ENCODE results near the gene FASTKD3. TPM values are rescaled to one million over a fixed set of nuclear protein-coding genes. Genes with fewer than 3 reads are reported as not detected.

FASTKD3 gene
- total RNA-seq, 1 experiment from 2014 or later, result 14.2 TPM

DNA sequence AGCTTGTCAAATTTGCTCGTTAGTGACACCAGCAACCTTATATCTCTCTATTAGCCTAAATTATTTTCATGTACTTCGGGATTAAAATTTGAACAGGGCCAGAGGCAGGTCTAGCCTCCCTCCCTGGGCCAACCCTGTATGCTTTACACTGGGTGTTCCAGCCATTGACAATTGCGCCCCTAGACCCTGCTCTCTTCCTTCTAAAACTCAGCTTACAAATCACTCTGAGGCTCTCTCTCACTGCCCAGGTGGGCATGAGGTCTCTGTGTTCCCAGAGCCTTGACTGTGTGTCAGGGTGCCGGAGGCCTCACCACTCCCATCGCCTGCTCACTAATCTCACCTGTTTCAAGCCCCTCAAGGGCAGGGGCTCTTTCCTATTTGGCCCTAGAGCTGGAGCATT lies 11.5 kb downstream of the FASTKD3 start:
- POLR2A ChIA-PET, result no interaction called here
- H3K27ac Mint-ChIP-seq (ENCODE audit: unreplicated experiment), result no peak overlapping the region

DNA sequence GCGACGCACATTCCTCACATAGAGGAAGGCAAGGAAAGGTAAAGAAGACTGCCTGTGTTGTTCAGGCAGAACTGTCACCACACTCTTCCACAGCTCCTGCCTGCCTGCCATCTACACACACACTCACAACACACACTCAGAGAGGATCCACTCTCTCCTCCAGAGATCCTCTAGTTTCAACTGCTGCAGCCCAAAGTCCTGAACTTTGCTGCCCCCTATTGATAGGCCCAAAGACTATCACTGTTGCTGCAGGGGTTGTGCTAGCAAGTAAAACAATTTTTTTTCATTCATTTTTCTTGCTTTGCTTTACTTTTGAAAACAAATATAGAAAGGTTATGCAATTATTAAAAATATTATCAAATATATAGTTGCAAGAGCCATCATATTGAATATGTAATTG lies 12.0 kb downstream of the FASTKD3 start:
- Histone ChIP-seq H3K4me3 (ENCODE audit: low read depth, low read length) (no peak overlapping the region), H3K4me1 (no peaks in the 10 kb centered on the region), H3K36me3 (ENCODE audit: control insufficient read depth, insufficient read depth, low read length) (no peaks in the 10 kb centered on the region), H3K9me3 (no peaks in the 10 kb centered on the region), H3K27me3 (replicated peaks; ENCODE audit: control insufficient read depth, insufficient read depth, low read length) (no peaks in the 10 kb centered on the region)
- peaks cover 7% of the 10 kb centered on the region for H3K36me3 Mint-ChIP-seq (ENCODE audit: insufficient read depth, unreplicated experiment)
- H3K27me3 Mint-ChIP-seq (ENCODE audit: insufficient read depth, unreplicated experiment), result no peaks in the 10 kb centered on the region
- peaks cover 5% of the 10 kb centered on the region for H3K4me1 Mint-ChIP-seq (ENCODE audit: low read depth, unreplicated experiment)
- intact Hi-C loops (cut with micrococcal nuclease; ENCODE audit: unreplicated experiment), result loop anchor here (10.0 kb wide), 1 partner anchor 92 kb away; no protein-coding TSS in a partner anchor
- H3K4me3 Mint-ChIP-seq (ENCODE audit: unreplicated experiment), result no peak overlapping the region
- no peak overlapping the region for H3K27ac Mint-ChIP-seq (ENCODE audit: unreplicated experiment)
- no peaks in the 10 kb centered on the region for H3K9me3 Mint-ChIP-seq (ENCODE audit: unreplicated experiment)
- DNase-seq, result peak in 1 of 2 experiments; percentile 54
- TF ChIP-seq, protein P1, sequence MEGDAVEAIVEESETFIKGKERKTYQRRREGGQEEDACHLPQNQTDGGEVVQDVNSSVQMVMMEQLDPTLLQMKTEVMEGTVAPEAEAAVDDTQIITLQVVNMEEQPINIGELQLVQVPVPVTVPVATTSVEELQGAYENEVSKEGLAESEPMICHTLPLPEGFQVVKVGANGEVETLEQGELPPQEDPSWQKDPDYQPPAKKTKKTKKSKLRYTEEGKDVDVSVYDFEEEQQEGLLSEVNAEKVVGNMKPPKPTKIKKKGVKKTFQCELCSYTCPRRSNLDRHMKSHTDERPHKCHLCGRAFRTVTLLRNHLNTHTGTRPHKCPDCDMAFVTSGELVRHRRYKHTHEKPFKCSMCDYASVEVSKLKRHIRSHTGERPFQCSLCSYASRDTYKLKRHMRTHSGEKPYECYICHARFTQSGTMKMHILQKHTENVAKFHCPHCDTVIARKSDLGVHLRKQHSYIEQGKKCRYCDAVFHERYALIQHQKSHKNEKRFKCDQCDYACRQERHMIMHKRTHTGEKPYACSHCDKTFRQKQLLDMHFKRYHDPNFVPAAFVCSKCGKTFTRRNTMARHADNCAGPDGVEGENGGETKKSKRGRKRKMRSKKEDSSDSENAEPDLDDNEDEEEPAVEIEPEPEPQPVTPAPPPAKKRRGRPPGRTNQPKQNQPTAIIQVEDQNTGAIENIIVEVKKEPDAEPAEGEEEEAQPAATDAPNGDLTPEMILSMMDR (IDR thresholded peaks at IDR 0.05; ENCODE audit: insufficient read depth in 1 of 2, low read depth in 1 of 2, low read length in 1 of 2, severe bottlenecking in 1 of 2, unreplicated experiment in 1 of 2), result peak; percentile 45 to 51
- ChIA-PET CTCF (no interaction called here), POLR2A (no interaction called here)
- BruUV-seq (replicated peaks), result no TSS peak

More for the DNA sequence above, 11.5 kb downstream of the FASTKD3 start:
- Mint-ChIP-seq H3K36me3 (ENCODE audit: insufficient read depth, unreplicated experiment) (peaks cover 7% of the 10 kb centered on the region), H3K4me1 (ENCODE audit: low read depth, unreplicated experiment) (peaks cover 5% of the 10 kb centered on the region), H3K4me3 (ENCODE audit: unreplicated experiment) (no peak overlapping the region), H3K27me3 (ENCODE audit: insufficient read depth, unreplicated experiment) (no peaks in the 10 kb centered on the region), H3K9me3 (ENCODE audit: unreplicated experiment) (no peaks in the 10 kb centered on the region)
- Histone ChIP-seq H3K36me3 (ENCODE audit: control insufficient read depth, insufficient read depth, low read length) (no peaks in the 10 kb centered on the region), H3K4me3 (ENCODE audit: low read depth, low read length) (no peak overlapping the region), H3K4me1 (no peaks in the 10 kb centered on the region), H3K27me3 (replicated peaks; ENCODE audit: control insufficient read depth, insufficient read depth, low read length) (no peaks in the 10 kb centered on the region), H3K9me3 (no peaks in the 10 kb centered on the region)
- CTCF ChIA-PET, result no interaction called here
- no TSS peak for BruUV-seq (replicated peaks)
- no peak for DNase-seq
- intact Hi-C loops (cut with micrococcal nuclease; ENCODE audit: unreplicated experiment), result loop anchor here (10.0 kb wide), 1 partner anchor 93 kb away; no protein-coding TSS in a partner anchor
- TF ChIP-seq, protein P1 (IDR thresholded peaks at IDR 0.05; ENCODE audit: insufficient read depth in 1 of 2, low read depth in 1 of 2, low read length in 1 of 2, severe bottlenecking in 1 of 2, unreplicated experiment in 1 of 2), result no peak

DNA sequence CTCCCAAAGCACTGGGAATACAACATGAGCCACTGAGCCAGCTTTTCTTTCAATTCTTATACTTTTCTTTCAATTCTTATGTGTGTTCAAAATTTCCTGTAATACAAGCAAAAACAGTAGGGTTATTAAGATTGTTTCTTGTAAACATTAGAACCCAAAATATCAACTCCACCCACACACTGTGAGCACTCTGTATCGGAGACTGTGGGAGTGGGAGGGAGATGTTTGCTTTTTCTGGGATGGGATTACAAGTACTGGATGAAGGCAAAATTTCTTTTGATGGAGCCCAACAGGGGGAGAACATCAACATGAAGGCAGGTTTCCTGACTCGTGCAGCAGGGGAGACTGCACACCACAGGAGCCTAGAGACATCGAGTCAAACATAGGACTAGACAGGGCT lies 13.2 kb downstream of the FASTKD3 start:
- ChIA-PET POLR2A (no interaction called here), CTCF (no interaction called here)
- DNase-seq, result no peak
- TF ChIP-seq, protein P1 (IDR thresholded peaks at IDR 0.05; ENCODE audit: insufficient read depth in 1 of 2, low read depth in 1 of 2, low read length in 1 of 2, severe bottlenecking in 1 of 2, unreplicated experiment in 1 of 2), result no peak
- Mint-ChIP-seq H3K4me1 (ENCODE audit: low read depth, unreplicated experiment) (peaks cover 5% of the 10 kb centered on the region), H3K4me3 (ENCODE audit: unreplicated experiment) (no peak overlapping the region), H3K9me3 (ENCODE audit: unreplicated experiment) (no peaks in the 10 kb centered on the region), H3K36me3 (ENCODE audit: insufficient read depth, unreplicated experiment) (peaks cover 13% of the 10 kb centered on the region), H3K27me3 (ENCODE audit: insufficient read depth, unreplicated experiment) (no peaks in the 10 kb centered on the region), H3K27ac (ENCODE audit: unreplicated experiment) (no peak overlapping the region)
- BruUV-seq (replicated peaks), result no TSS peak
- H3K4me1 ChIP-seq, result no peaks in the 10 kb centered on the region
- peaks cover 5% of the 10 kb centered on the region; the same call in 1 of the 2 replicates for H3K9me3 ChIP-seq
- H3K4me3 ChIP-seq (ENCODE audit: low read depth, low read length), result no peak overlapping the region
- no peaks in the 10 kb centered on the region for H3K36me3 ChIP-seq (ENCODE audit: control insufficient read depth, insufficient read depth, low read length)
- H3K27me3 ChIP-seq (replicated peaks; ENCODE audit: control insufficient read depth, insufficient read depth, low read length), result no peaks in the 10 kb centered on the region
- intact Hi-C loops (cut with micrococcal nuclease; ENCODE audit: unreplicated experiment), result loop anchor here (10.0 kb wide), 1 partner anchor 91 kb away; no protein-coding TSS in a partner anchor

Data from Caco-2 (cell line).